Measurements from ENCODE around the gene SPRR4.

DNA sequence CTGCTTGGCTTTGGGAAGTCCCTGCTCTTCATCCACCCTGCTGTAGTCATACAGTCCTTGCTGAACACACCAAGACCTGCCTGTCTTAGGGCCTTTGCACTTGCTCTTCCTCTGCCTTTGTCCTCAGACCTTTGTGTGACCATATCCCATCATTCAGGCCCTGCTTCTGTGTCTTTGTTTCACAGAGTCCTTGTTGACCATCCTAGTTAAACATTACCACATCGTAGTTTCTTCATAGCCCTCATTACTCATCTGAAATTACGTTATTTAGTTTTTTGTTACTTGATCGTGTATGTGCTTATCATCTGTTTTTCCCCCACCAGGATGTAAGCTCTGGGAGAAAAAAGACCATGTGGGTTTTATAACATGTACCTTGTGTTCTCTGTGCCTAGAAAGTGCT, 41.8 kb upstream of the SPRR4 start:
- TF ChIP-seq, protein P1, sequence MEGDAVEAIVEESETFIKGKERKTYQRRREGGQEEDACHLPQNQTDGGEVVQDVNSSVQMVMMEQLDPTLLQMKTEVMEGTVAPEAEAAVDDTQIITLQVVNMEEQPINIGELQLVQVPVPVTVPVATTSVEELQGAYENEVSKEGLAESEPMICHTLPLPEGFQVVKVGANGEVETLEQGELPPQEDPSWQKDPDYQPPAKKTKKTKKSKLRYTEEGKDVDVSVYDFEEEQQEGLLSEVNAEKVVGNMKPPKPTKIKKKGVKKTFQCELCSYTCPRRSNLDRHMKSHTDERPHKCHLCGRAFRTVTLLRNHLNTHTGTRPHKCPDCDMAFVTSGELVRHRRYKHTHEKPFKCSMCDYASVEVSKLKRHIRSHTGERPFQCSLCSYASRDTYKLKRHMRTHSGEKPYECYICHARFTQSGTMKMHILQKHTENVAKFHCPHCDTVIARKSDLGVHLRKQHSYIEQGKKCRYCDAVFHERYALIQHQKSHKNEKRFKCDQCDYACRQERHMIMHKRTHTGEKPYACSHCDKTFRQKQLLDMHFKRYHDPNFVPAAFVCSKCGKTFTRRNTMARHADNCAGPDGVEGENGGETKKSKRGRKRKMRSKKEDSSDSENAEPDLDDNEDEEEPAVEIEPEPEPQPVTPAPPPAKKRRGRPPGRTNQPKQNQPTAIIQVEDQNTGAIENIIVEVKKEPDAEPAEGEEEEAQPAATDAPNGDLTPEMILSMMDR (IDR thresholded peaks at IDR 0.05; ENCODE audit: poor library complexity, severe bottlenecking) = no peak
- TF ChIP-seq EZH2 (IDR thresholded peaks at IDR 0.05; ENCODE audit: borderline replicate concordance, insufficient read depth, low read length, poor library complexity, severe bottlenecking) (no peak), POLR2AphosphoS5 (IDR thresholded peaks at IDR 0.05) (no peak)
